H1 (cell line): ENCODE results near the gene GIPR. TPM values are rescaled to one million over a fixed set of nuclear protein-coding genes. Genes with fewer than 3 reads are reported as not detected.
A peak's percentile ranks its signal among the peaks of the same experiment; 100 is the strongest.

Experiments
- CHD7 ChIP-seq: fragments of 300-600 bp; sonication (generic); IDR thresholded peaks from 2 replicates; pipeline ENCODE4 v1.7.1; 2012; ENCODE audit warnings: low read length, moderate library complexity, mild to moderate bottlenecking, inconsistent platforms; ENCODE audit not compliant: insufficient replicate concordance
- HDAC2 ChIP-seq, 2 experiments: fragments of 300-600 bp in 1 of 2; sonication (generic) in 1 of 2; IDR thresholded peaks; 2 replicates each; pipeline ENCODE4 v1.6.1; 2011 to 2012; ENCODE audit warnings: low read depth in 2 of 2, low read length in 2 of 2, mild to moderate bottlenecking in 2 of 2, moderate library complexity in 2 of 2, borderline replicate concordance in 1 of 2, inconsistent platforms in 1 of 2
- JUN ChIP-seq: IDR thresholded peaks from 2 replicates; pipeline ENCODE4 v1.6.1; 2011; ENCODE audit warnings: low read depth, mild to moderate bottlenecking, improper control_type of control experiment, low read length
- JUND ChIP-seq: IDR thresholded peaks from 2 replicates; pipeline ENCODE4 v1.6.1; 2011; ENCODE audit warnings: mild to moderate bottlenecking, improper control_type of control experiment, low read length
- NANOG ChIP-seq: IDR thresholded peaks from 2 replicates; pipeline ENCODE4 v1.6.1; 2011; ENCODE audit warnings: low read length, low read depth, mild to moderate bottlenecking, inconsistent platforms; ENCODE audit not compliant: insufficient read depth, poor library complexity, severe bottlenecking
- POLR2A ChIP-seq, 2 experiments: IDR thresholded peaks; 1 replicate in 1 of 2; 2 replicates in 1 of 2; pipeline ENCODE4 v1.6.1; 2011; ENCODE audit warnings: low read depth in 2 of 2, low read length in 2 of 2, mild to moderate bottlenecking in 2 of 2; ENCODE audit errors: control extremely low read depth in 1 of 2
- RAD21 ChIP-seq, 2 experiments: IDR thresholded peaks in 1 of 2; conservative IDR thresholded peaks in 1 of 2; 2 replicates each; pipeline ENCODE4 v1.6.1; 2011; ENCODE audit warnings: low read depth in 2 of 2, low read length in 2 of 2, improper control_type of control experiment in 1 of 2, inconsistent platforms in 1 of 2, mild to moderate bottlenecking in 1 of 2, moderate library complexity in 1 of 2
- RXRA ChIP-seq: IDR thresholded peaks from 2 replicates; pipeline ENCODE4 v1.6.1; 2011; ENCODE audit warnings: low read depth, mild to moderate bottlenecking, low read length, moderate library complexity; ENCODE audit not compliant: insufficient read depth
- ZNF274 ChIP-seq: IDR thresholded peaks from 2 replicates; pipeline ENCODE4 v1.7.0; 2012; ENCODE audit warnings: low read length, borderline replicate concordance; ENCODE audit errors: extremely low read depth
- polyA plus RNA-seq, 7 experiments: library from polyadenylated mRNA; depleted of rRNA in 3 of 7; stranded (reverse) in 5 of 7; unstranded in 2 of 7; fragments of >200 nt in 5 of 7; fragments of 200-250 nt in 2 of 7; gene quantifications; 1 replicate in 5 of 7; 2 replicates in 1 of 7; 4 replicates in 1 of 7; pipeline versions ENCODE4 v1.2.1 to v1.2.3, GENCODE V29; 2011 to 2013; ENCODE audit warnings: missing spikeins in 2 of 7, mixed read lengths in 2 of 7
- total RNA-seq: library from RNA; stranded (reverse); fragmentation: NEBNext Ultra II Directional; extraction: Animal tissue kit (Norgen Biotek cat#: 25700); gene quantifications from 2 replicates; pipeline ENCODE4 v1.2.1, GENCODE V29; 2021

Gene GIPR
- total and polyA plus RNA-seq, 2 of the 8 experiments (the other 6 are each of a cell fraction or from before 2014, with no cell fraction given), result 0.42 to 1.3 TPM

- TF ChIP-seq CHD7 (no peak), ZNF274 (no peak), RXRA (peak; percentile 90; the same call in 1 of the 2 replicates), JUN (no peak), POLR2A (IDR thresholded peaks at IDR 0.05; ENCODE audit: control extremely low read depth in 1 of 2, low read depth in 2 of 2, low read length in 2 of 2) (peak in 1 of 2 experiments; percentile 84; a peak in 2 of 3 replicates), HDAC2 (IDR thresholded peaks at IDR 0.05; ENCODE audit: borderline replicate concordance in 1 of 2, low read depth in 2 of 2, low read length in 2 of 2) (peak in 1 of 2 experiments; percentile 78; a peak in 1 of 4 replicates), RAD21 (IDR thresholded peaks at IDR 0.05 in 1 of 2, conservative IDR thresholded peaks at IDR 0.05 in 1 of 2; ENCODE audit: low read depth in 2 of 2, low read length in 2 of 2) (no peak), NANOG (no peak), JUND (peak; percentile 72)
Measured at GRCh38 chr19:45717131-45717982, 49.3 kb downstream of the GIPR start (continued).
